RWPE1 (cell line): Measurements from ENCODE around the gene KCNA4.

ENCODE experiments used
- CTCF ChIA-PET: fragments of 350-600 bp; sonication (Branson Sonifier 250); formaldehyde crosslinking; extraction: SDS; loops from one replicate; lab custom pipeline; 2021; lab: Yijun Ruan, JAX
- POLR2A ChIA-PET: fragments of 400-600 bp; formaldehyde crosslinking; extraction: SDS; loops from one replicate; lab custom pipeline; 2020; ENCODE audit warnings: antibody characterized with exemption; ENCODE audit not compliant: low non-redundant PET; lab: Yijun Ruan, JAX
- DNase-seq: peaks from one replicate; pipeline ENCODE4 v3.0.0; 2012; ENCODE audit warnings: low spot score
- H3K27ac ChIP-seq: fragments of 450-650 bp; 2 replicates; pipeline ENCODE4 v1.5.1; 2017
- CTCF ChIP-seq: fragments of 450-650 bp; conservative IDR thresholded peaks from 2 replicates; pipeline ENCODE4 v1.5.1; 2017; ENCODE audit warnings: low read depth, mild to moderate bottlenecking

KCNA4 gene

GRCh38 chr11:30002157-30002785 is 14.6 kb downstream of the KCNA4 start:
- CTCF ChIA-PET: interaction anchor here (0.6 kb wide), 1 partner anchor 1162 kb away, joined by 5 read pairs; no protein-coding TSS in a partner anchor
- DNase-seq: no peak
- POLR2A ChIA-PET: no interaction called here
- TF ChIP-seq CTCF: no peak
- no peak overlapping the region for H3K27ac ChIP-seq

GRCh38 chr11:30000986-30001750 is 15.7 kb downstream of the KCNA4 start:
- H3K27ac ChIP-seq: no peak overlapping the region
- POLR2A ChIA-PET: no interaction called here
- CTCF ChIA-PET: no interaction called here
- DNase-seq: no peak
- TF ChIP-seq CTCF: no peak

GRCh38 chr11:29996016-29996415 is 20.8 kb downstream of the KCNA4 start:
- no peak for DNase-seq
- CTCF ChIA-PET: no interaction called here
- H3K27ac ChIP-seq: no peak overlapping the region
- POLR2A ChIA-PET: no interaction called here
- TF ChIP-seq CTCF: no peak

GRCh38 chr11:29989174-29989970 is 27.5 kb downstream of the KCNA4 start:
- CTCF ChIA-PET: no interaction called here
- no peak overlapping the region for H3K27ac ChIP-seq
- no peak for TF ChIP-seq CTCF
- POLR2A ChIA-PET: no interaction called here
- DNase-seq: no peak

GRCh38 chr11:29985248-29985647 is 31.6 kb downstream of the KCNA4 start:
- no peak for DNase-seq
- H3K27ac ChIP-seq: no peak overlapping the region
- POLR2A ChIA-PET: no interaction called here
- TF ChIP-seq CTCF: no peak
- CTCF ChIA-PET: interaction anchor here (0.5 kb wide), 1 partner anchor 73 kb away, joined by 3 read pairs; no protein-coding TSS in a partner anchor

- no peak for TF ChIP-seq CTCF
Measured at GRCh38 chr11:29984544-29984943, 32.3 kb downstream of the KCNA4 start.

More at GRCh38 chr11:29984544-29984943, 32.3 kb downstream of the KCNA4 start:
- CTCF ChIA-PET: interaction anchor here (0.6 to 0.7 kb wide), 2 partner anchors 49 to 322 kb away, joined by 3 to 6 read pairs; no protein-coding TSS in a partner anchor
- no peak overlapping the region for H3K27ac ChIP-seq
- DNase-seq: no peak
- POLR2A ChIA-PET: no interaction called here
